Raji (cell line): ENCODE results near the gene PPIG.

ENCODE experiments used
- POLR2A ChIP-seq: IDR thresholded peaks from 2 replicates; pipeline ENCODE4 v1.6.1; 2011; ENCODE audit warnings: low read depth, low read length, control low read depth; ENCODE audit not compliant: insufficient read depth

PPIG gene

DNA sequence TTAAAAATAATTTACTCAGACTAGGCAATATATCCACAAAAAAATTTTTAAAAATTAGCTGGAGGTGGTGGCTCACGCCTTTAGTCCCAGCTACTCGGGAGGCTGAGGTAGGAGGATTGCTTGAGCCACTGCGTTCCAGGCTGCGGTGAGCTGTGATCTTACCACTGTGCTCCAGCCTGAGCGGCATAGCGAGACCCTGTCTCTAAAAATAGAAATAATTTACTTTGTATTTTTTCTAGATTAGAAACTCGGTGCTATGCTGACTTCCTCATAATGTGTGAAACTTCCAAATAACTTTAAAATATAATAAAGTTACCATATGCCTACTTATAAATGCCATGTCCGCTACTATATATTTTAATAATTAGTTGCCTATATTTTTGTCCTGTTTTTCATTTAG lies 6.7 kb downstream of the PPIG start:
- TF ChIP-seq POLR2A: no peak

DNA sequence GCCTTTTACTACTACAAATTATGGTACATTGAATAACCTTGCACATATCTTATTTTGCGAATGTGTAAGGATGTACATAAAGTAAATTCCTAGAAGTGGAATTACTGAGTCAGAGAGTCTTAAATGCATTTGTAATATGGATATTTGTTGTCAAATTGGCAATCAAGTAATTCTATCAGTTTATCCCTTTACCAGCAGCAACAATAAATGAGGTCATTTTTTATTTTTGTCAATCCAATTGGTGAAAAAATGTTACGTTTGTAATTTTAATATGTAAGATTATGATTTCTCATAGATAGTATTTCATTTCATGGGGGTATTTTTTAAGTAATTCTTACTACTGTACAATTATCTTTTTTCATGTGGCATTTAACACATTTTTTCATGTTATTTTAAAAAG lies 14.8 kb downstream of the PPIG start:
- no peak for TF ChIP-seq POLR2A

DNA sequence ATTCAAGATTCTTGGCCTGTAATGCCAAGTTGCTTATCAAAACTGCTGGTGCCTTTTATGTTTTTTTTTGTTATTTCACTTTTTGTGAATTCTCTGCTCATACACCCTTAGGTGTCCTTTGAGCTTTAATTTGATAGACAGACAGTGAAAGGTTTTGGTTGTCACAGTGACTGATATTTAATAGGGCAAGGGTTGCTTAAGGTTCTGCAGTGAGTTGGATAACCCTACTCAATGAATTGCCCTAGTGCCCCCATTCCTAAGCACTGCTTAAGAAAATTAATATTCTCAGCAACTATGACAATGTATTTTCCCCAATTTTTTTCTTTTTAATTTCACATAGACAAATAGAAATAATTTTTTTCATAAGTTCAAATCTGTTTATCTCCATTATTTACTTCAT lies 15.4 kb downstream of the PPIG start:
- TF ChIP-seq POLR2A: no peak

DNA sequence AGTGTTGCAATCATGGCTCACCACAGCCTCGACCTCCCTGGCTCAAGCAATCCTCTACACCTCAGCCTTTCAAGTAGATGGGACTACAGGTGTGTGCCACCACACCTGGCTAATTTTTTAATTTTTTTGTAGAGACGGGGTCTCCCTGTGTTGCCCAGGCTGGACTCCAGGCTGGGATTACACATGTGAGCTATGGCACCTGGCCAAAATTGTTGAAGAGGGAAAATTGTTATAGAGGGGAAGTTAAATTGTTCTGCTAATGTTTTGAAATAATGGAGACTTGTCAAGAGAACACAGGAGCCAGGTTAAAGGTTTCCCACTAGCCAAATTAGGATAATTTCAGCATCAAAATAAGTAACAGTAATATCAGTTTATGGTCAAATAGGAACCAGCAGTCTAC lies 25.1 kb downstream of the PPIG start:
- no peak for TF ChIP-seq POLR2A

DNA sequence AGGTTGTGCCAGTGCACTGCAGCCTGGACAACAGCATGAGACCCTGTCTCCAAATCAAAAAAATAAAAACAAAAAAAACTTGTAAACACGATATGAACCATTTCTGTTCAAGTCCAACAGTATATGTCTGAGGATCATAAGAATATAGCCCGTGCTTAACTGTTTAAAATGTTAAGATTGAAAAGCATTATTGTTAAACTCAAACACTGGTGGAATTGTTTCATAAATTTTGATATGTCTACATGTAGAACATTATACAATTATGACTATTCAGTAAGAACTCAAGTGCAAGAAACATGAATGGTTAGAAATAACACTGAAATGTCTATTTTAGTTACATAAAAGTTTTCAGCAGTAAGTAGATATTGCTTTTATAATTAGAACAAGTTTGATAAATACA lies 29.7 kb downstream of the PPIG start:
- no peak for TF ChIP-seq POLR2A

DNA sequence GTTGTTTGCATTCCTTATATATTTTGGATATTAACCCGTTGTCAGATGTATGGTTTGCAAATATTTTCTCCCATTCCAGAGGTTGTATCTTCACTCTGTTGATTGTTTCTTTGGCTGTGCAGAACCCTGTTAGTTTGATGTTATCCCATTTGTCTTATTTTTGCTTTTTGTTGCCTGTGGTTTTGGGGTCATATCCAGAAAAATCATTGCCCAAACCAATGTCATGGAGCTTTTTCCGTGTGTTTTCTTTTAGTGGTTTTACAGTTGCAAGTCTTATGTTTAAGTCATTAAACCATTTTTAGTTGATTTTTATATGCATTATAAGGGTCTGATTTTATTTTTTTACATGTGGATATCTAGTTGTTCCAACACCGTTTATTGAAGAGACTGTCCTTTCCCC lies 35.8 kb downstream of the PPIG start:
- no peak for TF ChIP-seq POLR2A

DNA sequence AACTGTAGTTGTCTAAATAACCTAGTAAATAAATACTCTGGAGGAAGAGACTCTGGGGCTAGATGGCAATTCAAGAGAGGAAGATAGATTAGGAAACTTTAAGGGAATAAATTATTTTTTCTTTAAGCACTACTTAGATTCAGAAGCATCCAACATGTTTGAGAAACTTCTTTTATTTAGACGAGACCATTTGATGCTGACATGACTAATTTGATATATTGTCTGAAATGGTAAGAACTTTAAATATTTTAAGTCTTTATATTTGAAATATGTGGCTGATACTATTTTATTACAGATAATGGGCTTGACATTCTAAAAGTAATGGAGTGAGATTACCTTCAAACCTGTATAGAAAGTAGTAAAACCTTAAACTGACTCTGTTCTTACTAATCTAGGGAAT lies 36.4 kb downstream of the PPIG start:
- no peak for TF ChIP-seq POLR2A

DNA sequence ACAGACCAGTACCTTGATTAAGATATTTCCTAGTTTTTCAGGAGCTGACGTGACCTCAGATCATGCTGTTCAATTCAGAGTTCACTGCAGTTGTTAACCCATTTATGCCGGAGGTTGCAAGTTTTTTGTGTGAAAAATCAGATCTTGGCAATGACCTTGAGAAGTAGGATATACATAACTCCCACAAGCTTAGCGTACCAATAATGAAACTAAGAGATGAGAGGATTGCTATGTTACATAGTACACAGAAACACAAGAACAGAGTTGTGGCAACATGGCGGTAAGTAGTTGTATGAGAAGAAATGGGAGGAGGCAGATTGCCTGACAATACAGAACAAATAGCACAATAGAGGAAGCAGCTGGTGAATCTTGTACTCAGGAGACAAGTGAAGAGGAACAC lies 39.1 kb downstream of the PPIG start:
- TF ChIP-seq POLR2A: no peak

DNA sequence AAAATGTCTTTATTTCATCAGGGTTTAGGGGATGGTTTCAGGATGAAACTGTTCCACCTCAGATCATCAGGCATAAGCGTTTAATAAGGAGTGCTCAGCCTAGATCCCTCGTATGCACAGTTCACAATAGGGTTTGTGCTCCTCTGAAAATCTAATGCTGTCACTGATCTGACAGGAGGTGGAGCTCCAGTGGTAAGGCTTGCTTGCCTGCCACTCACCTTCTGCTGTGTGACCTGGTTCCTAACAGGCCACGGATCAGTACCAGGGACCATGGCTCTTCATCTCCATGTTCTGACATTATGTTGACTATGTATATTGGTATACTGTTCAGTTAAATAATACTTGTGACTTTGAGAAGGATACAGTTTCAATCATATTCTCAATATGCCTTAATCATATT lies 41.6 kb downstream of the PPIG start:
- TF ChIP-seq POLR2A: no peak

DNA sequence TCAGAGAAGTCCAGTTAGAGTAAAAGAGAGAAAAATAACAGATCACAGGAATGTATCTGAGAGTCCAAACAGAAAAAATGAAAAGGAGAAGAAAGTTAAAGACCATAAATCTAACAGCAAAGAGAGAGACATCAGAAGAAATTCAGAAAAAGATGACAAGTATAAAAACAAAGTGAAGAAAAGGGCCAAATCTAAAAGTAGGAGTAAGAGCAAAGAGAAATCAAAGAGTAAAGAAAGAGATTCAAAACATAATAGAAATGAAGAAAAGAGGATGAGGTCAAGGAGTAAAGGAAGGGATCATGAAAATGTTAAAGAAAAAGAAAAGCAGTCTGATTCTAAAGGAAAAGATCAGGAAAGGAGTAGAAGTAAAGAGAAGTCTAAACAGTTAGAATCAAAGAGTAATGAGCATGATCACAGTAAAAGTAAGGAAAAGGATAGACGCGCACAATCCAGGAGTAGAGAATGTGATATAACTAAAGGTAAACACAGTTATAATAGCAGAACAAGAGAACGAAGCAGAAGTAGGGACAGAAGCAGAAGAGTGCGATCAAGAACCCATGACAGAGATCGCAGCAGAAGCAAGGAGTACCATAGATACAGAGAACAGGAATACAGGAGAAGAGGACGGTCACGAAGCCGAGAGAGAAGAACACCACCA lies 52.4 kb downstream of the PPIG start:
- no peak for TF ChIP-seq POLR2A

DNA sequence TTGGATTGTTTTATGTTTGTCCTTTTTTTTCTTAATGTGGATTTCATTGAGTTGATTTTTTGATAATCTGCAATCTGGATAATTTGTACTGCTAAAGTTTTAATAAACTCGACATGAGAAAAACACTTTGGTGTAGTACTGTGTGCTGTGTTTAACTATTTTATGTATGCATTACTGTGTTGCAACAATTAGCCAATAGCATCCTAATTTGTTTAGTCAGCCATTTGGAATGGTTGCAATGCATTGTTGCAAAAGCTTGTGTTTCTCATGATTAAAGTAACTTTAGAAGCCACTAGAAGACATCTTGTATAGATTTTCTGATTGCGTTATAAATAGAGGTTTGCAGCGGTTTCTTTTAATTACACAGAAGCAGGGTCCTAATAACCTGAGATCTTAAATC lies 53.5 kb downstream of the PPIG start:
- no peak for TF ChIP-seq POLR2A

DNA sequence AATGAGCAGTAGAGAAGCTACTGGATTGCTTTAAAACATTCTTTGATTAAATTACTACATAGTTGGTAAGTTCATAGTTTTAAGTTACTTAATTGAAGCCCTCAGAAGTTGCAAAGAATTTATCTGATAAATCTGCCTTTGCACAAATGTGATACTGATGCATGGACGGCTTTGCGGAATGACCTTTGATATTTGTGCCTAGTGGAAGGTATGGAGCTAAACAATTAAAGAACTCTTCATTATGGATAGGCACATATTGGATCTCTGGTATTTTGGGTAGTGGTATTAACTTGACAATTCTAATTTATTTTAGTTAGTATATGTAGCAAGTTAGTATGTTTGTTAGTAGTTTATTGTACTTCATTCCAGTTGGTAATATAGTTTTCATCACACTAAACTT lies 56.0 kb downstream of the PPIG start:
- no peak for TF ChIP-seq POLR2A

DNA sequence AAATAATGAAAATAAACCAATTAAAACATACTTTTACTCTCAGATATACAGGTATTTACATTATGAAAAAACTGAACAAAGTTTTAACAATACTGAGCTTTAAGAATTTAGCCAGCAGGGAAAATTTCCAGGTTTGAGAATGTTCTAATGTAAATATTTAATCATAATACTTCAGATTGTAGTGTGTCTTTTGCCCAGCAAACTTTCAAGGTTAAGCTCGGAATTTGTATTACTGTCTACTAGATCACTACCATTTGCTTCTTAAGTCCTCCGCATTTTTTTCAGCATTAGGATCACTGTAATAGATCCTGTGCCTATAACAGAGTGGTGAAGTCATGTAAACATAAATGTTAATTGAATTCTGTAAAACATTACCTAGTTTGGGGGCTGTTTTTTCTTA lies 57.3 kb downstream of the PPIG start:
- TF ChIP-seq POLR2A: no peak

DNA sequence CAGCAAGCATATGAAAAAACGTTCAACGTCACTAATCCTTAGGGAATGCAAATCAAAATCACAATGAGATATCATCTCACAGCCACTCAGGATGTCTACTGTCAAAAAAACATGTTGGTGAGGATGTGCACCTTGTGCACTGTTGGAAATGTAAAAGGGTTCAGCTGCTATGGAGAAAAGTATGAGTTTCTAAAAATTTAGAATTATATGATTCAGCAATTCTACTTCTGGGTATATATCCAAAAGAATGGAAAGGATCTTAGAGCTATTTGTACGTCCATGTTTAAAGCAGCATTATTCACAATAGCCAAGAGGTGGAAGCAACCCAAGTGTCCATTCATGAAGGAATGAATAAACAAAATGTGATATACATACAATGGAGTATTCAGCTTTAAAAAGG lies 60.0 kb downstream of the PPIG start:
- no peak for TF ChIP-seq POLR2A

DNA sequence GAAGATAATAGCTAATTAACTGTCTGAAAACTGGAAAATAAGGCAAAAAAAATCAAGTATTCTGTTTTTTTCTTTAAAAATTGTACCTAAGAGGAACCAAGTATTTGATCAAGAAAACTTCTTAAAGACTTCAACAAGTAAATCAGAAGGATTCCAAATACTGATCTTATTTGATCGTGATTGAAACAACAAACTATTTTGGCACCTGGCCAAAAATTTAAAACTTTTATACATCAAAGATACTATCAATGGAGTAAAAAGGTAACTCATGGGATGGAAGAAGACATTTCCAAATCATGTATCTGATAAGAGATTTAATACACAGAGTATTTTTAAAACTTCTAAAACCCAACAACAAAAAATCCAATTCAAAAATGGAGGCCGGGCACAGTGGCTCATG lies 63.3 kb downstream of the PPIG start:
- TF ChIP-seq POLR2A: no peak

DNA sequence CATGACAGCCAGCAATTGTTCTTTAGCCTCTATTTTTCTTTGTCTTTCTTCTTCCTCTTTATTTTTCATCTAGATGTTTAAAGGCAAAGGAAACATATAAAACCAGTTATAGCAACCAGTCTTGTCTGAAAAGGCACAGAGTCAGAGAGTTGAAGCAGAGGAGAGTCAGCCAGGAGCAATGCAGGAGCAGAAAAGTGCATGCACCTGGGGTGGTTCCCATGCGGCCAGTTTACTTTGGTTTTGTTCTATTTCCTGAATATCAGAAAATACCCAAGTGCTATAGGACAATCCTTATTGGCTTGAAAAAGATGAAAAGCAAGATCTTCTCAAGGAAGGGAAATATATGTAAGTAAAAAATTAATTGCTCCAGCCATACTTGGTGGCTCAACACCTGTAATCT lies 65.1 kb downstream of the PPIG start:
- TF ChIP-seq POLR2A: no peak

DNA sequence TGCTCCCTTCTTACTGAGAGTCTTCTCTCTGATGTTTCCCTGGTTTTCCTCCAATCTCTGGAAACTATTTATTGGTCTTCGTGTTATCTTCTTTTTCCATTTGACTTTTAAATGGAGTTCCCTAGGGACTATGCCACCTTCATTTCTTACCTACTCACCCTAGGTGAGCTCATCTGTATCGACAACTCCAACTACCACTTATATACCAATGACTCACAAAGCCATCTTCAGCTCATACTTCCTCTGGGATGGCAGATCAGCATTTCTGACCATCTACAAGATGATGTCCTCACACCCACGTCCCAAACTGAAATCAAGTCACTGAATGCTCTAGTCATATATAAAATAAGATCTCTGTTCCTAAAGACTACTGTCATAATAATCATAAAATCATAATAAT lies 69.5 kb downstream of the PPIG start:
- no peak for TF ChIP-seq POLR2A
